ENCODE data around the gene C1QC. TPM values are rescaled to one million over a fixed set of nuclear protein-coding genes. Genes with fewer than 3 reads are reported as not detected.

Gene C1QC
- total RNA-seq, 1 experiment from 2014 or later: 0.59 TPM

GRCh38 chr1:22676916-22677583 lies 33.6 kb downstream of the C1QC start:
- H3K4me2 ChIP-seq (ENCODE audit: low read length): no peak overlapping the region
- H3K9ac ChIP-seq (ENCODE audit: low read length): no peak overlapping the region
- DNase-seq (ENCODE audit: low read depth, low spot score) (no peak), ATAC-seq (no peak)
- no peaks in the 10 kb centered on the region for H3K36me3 ChIP-seq (ENCODE audit: control insufficient read depth in 1 of 2, insufficient read depth in 2 of 2, low read length in 2 of 2)
- H3K4me3 ChIP-seq (replicated peaks in 1 of 2; ENCODE audit: low read depth in 1 of 2, low read length in 2 of 2): no peak overlapping the region
- H3K9me2 ChIP-seq (ENCODE audit: insufficient read depth): no peaks in the 10 kb centered on the region
- H3K79me2 ChIP-seq (ENCODE audit: insufficient read depth, low read length): no peaks in the 10 kb centered on the region
- RAD21 ChIA-PET (ENCODE audit: low non-redundant PET in 1 of 2, low total read pairs in 2 of 2, uncharacterized antibody in 2 of 2, unreplicated experiment in 2 of 2): no interaction called here
- no peak overlapping the region for H2AFZ ChIP-seq (ENCODE audit: low read depth, low read length, poor library complexity, severe bottlenecking)
- CTCF ChIA-PET: interaction anchor here (5.1 kb wide), 1 partner anchor 254 kb away, joined by 67 read pairs; no protein-coding TSS in a partner anchor
- no peaks in the 10 kb centered on the region for H3K4me1 ChIP-seq (ENCODE audit: control insufficient read depth in 1 of 2, insufficient read depth in 2 of 2, low read length in 2 of 2)
- no TSS peak for BruUV-seq (replicated peaks)
- TF ChIP-seq ZFX (IDR thresholded peaks at IDR 0.05) (no peak), SIN3A (IDR thresholded peaks at IDR 0.05; ENCODE audit: low read depth) (no peak), ZBTB33 (IDR thresholded peaks at IDR 0.05; ENCODE audit: extremely low read depth, insufficient replicate concordance, low read length) (no peak), JUND (IDR thresholded peaks at IDR 0.05) (no peak), YY1 (IDR thresholded peaks at IDR 0.05; ENCODE audit: extremely low read depth, insufficient replicate concordance, low read depth, low read length) (no peak), TCF7L2 (IDR thresholded peaks at IDR 0.05; ENCODE audit: borderline replicate concordance, extremely low read depth, insufficient read depth, insufficient read length) (no peak), SRF (IDR thresholded peaks at IDR 0.05; ENCODE audit: low read depth) (no peak), FOSL1 (IDR thresholded peaks at IDR 0.05; ENCODE audit: low read depth) (no peak), REST (IDR thresholded peaks at IDR 0.05; ENCODE audit: low read depth) (no peak), EZH2 (IDR thresholded peaks at IDR 0.05) (no peak), CBX3 (IDR thresholded peaks at IDR 0.05; ENCODE audit: low read depth) (no peak), CEBPB (IDR thresholded peaks at IDR 0.05; ENCODE audit: low read depth) (no peak), ATF3 (IDR thresholded peaks at IDR 0.05) (no peak), POLR2AphosphoS5 (IDR thresholded peaks at IDR 0.05; ENCODE audit: low read depth, low read length) (no peak), EZH2phosphoT487 (IDR thresholded peaks at IDR 0.05; ENCODE audit: borderline replicate concordance) (no peak), EGR1 (IDR thresholded peaks at IDR 0.05; ENCODE audit: low read depth) (no peak), RAD21 (IDR thresholded peaks at IDR 0.05; ENCODE audit: low read depth) (no peak), SP1 (IDR thresholded peaks at IDR 0.05; ENCODE audit: low read depth) (no peak)
- TF ChIP-seq, protein P1, sequence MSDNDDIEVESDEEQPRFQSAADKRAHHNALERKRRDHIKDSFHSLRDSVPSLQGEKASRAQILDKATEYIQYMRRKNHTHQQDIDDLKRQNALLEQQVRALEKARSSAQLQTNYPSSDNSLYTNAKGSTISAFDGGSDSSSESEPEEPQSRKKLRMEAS (IDR thresholded peaks at IDR 0.05): no peak
- no peak overlapping the region for H3K27ac ChIP-seq (ENCODE audit: low read depth, low read length)
- POLR2A ChIA-PET: no interaction called here
- no peaks in the 10 kb centered on the region for H3K9me3 ChIP-seq (ENCODE audit: control insufficient read depth in 1 of 2, insufficient read depth in 1 of 2, low read depth in 1 of 2, low read length in 2 of 2)
- H4K20me1 ChIP-seq (ENCODE audit: insufficient read depth): no peaks in the 10 kb centered on the region
- intact Hi-C loops (cut with micrococcal nuclease): no loop called here
- H3K27me3 ChIP-seq (ENCODE audit: insufficient read depth, low read length): no peaks in the 10 kb centered on the region
